ENCODE data around the gene CNKSR3.
"Not testable (repeated sequence)": the region's sequence is repeated elsewhere in the genome, so short reads cannot be mapped to it uniquely, and the experiment has no call there.

DNA sequence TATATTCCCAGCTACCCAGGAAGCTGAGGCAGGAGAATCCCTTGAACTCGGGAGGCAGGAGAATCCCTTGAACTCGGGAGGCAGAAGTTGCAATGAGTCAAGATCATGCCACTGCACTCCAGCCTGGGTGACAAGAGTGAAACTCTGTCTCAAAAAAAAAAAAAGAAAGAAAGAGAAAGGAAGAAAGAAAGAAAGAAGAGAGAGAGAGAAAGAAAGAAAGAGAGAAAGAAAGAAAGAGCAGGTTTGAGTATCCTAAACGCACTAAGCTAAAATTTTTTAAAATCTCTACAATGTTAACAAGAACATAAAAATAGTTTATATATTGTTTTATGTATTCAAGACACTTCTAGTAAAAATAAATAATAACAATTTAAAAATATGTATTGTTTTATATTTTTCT is 4.6 kb upstream of the CNKSR3 start:
- TF ChIP-seq, protein P1, sequence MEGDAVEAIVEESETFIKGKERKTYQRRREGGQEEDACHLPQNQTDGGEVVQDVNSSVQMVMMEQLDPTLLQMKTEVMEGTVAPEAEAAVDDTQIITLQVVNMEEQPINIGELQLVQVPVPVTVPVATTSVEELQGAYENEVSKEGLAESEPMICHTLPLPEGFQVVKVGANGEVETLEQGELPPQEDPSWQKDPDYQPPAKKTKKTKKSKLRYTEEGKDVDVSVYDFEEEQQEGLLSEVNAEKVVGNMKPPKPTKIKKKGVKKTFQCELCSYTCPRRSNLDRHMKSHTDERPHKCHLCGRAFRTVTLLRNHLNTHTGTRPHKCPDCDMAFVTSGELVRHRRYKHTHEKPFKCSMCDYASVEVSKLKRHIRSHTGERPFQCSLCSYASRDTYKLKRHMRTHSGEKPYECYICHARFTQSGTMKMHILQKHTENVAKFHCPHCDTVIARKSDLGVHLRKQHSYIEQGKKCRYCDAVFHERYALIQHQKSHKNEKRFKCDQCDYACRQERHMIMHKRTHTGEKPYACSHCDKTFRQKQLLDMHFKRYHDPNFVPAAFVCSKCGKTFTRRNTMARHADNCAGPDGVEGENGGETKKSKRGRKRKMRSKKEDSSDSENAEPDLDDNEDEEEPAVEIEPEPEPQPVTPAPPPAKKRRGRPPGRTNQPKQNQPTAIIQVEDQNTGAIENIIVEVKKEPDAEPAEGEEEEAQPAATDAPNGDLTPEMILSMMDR (conservative IDR thresholded peaks at IDR 0.05; ENCODE audit: low read depth in 2 of 2), result not testable (repeated sequence)
- not testable (repeated sequence) for TF ChIP-seq POLR2AphosphoS5 (IDR thresholded peaks at IDR 0.05; ENCODE audit: low read depth); EZH2 (IDR thresholded peaks at IDR 0.05; ENCODE audit: low read depth, unreplicated experiment); EZH2phosphoT487 (IDR thresholded peaks at IDR 0.05; ENCODE audit: unreplicated experiment); ZNF114 (CRISPR knock-in tag; IDR thresholded peaks at IDR 0.05); CREB1 (CRISPR knock-in tag; IDR thresholded peaks at IDR 0.05; ENCODE audit: low read depth); NANOG (IDR thresholded peaks at IDR 0.05; ENCODE audit: borderline replicate concordance); JUNB (IDR thresholded peaks at IDR 0.05; ENCODE audit: unreplicated experiment); ZNF331 (CRISPR knock-in tag; IDR thresholded peaks at IDR 0.05; ENCODE audit: low read depth); STAT1 (IDR thresholded peaks at IDR 0.05; ENCODE audit: unreplicated experiment)
- TF ChIP-seq, protein P2, sequence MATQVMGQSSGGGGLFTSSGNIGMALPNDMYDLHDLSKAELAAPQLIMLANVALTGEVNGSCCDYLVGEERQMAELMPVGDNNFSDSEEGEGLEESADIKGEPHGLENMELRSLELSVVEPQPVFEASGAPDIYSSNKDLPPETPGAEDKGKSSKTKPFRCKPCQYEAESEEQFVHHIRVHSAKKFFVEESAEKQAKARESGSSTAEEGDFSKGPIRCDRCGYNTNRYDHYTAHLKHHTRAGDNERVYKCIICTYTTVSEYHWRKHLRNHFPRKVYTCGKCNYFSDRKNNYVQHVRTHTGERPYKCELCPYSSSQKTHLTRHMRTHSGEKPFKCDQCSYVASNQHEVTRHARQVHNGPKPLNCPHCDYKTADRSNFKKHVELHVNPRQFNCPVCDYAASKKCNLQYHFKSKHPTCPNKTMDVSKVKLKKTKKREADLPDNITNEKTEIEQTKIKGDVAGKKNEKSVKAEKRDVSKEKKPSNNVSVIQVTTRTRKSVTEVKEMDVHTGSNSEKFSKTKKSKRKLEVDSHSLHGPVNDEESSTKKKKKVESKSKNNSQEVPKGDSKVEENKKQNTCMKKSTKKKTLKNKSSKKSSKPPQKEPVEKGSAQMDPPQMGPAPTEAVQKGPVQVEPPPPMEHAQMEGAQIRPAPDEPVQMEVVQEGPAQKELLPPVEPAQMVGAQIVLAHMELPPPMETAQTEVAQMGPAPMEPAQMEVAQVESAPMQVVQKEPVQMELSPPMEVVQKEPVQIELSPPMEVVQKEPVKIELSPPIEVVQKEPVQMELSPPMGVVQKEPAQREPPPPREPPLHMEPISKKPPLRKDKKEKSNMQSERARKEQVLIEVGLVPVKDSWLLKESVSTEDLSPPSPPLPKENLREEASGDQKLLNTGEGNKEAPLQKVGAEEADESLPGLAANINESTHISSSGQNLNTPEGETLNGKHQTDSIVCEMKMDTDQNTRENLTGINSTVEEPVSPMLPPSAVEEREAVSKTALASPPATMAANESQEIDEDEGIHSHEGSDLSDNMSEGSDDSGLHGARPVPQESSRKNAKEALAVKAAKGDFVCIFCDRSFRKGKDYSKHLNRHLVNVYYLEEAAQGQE (IDR thresholded peaks at IDR 0.05; ENCODE audit: unreplicated experiment), result not testable (repeated sequence)
- TF ChIP-seq, protein P3, sequence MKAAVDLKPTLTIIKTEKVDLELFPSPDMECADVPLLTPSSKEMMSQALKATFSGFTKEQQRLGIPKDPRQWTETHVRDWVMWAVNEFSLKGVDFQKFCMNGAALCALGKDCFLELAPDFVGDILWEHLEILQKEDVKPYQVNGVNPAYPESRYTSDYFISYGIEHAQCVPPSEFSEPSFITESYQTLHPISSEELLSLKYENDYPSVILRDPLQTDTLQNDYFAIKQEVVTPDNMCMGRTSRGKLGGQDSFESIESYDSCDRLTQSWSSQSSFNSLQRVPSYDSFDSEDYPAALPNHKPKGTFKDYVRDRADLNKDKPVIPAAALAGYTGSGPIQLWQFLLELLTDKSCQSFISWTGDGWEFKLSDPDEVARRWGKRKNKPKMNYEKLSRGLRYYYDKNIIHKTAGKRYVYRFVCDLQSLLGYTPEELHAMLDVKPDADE (IDR thresholded peaks at IDR 0.05), result not testable (repeated sequence)
- TF ChIP-seq, protein P4, sequence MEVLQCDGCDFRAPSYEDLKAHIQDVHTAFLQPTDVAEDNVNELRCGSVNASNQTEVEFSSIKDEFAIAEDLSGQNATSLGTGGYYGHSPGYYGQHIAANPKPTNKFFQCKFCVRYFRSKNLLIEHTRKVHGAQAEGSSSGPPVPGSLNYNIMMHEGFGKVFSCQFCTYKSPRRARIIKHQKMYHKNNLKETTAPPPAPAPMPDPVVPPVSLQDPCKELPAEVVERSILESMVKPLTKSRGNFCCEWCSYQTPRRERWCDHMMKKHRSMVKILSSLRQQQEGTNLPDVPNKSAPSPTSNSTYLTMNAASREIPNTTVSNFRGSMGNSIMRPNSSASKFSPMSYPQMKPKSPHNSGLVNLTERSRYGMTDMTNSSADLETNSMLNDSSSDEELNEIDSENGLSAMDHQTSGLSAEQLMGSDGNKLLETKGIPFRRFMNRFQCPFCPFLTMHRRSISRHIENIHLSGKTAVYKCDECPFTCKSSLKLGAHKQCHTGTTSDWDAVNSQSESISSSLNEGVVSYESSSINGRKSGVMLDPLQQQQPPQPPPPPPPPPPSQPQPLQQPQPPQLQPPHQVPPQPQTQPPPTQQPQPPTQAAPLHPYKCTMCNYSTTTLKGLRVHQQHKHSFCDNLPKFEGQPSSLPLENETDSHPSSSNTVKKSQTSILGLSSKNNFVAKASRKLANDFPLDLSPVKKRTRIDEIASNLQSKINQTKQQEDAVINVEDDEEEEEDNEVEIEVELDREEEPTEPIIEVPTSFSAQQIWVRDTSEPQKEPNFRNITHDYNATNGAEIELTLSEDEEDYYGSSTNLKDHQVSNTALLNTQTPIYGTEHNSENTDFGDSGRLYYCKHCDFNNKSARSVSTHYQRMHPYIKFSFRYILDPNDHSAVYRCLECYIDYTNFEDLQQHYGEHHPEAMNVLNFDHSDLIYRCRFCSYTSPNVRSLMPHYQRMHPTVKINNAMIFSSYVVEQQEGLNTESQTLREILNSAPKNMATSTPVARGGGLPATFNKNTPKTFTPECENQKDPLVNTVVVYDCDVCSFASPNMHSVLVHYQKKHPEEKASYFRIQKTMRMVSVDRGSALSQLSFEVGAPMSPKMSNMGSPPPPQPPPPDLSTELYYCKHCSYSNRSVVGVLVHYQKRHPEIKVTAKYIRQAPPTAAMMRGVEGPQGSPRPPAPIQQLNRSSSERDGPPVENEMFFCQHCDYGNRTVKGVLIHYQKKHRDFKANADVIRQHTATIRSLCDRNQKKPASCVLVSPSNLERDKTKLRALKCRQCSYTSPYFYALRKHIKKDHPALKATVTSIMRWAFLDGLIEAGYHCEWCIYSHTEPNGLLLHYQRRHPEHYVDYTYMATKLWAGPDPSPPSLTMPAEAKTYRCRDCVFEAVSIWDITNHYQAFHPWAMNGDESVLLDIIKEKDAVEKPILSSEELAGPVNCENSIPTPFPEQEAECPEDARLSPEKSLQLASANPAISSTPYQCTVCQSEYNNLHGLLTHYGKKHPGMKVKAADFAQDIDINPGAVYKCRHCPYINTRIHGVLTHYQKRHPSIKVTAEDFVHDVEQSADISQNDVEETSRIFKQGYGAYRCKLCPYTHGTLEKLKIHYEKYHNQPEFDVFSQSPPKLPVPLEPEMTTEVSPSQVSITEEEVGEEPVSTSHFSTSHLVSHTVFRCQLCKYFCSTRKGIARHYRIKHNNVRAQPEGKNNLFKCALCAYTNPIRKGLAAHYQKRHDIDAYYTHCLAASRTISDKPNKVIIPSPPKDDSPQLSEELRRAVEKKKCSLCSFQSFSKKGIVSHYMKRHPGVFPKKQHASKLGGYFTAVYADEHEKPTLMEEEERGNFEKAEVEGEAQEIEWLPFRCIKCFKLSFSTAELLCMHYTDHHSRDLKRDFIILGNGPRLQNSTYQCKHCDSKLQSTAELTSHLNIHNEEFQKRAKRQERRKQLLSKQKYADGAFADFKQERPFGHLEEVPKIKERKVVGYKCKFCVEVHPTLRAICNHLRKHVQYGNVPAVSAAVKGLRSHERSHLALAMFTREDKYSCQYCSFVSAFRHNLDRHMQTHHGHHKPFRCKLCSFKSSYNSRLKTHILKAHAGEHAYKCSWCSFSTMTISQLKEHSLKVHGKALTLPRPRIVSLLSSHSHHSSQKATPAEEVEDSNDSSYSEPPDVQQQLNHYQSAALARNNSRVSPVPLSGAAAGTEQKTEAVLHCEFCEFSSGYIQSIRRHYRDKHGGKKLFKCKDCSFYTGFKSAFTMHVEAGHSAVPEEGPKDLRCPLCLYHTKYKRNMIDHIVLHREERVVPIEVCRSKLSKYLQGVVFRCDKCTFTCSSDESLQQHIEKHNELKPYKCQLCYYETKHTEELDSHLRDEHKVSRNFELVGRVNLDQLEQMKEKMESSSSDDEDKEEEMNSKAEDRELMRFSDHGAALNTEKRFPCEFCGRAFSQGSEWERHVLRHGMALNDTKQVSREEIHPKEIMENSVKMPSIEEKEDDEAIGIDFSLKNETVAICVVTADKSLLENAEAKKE (CRISPR knock-in tag; IDR thresholded peaks at IDR 0.05), result not testable (repeated sequence)

Measured in GM23338 (cell line).